Lung (tissue), 12 donors: ENCODE results near the gene GOLGA1. TPM values are rescaled to one million over a fixed set of nuclear protein-coding genes. Genes with fewer than 3 reads are reported as not detected.
A peak's percentile ranks its signal among the peaks of the same experiment; 100 is the strongest.

Experiments
- ATAC-seq: fragments of 200-7000 bp; cut with Tn5 transposase; one replicate; pipeline ENCODE4 v1.9.1; 2020; ENCODE audit warnings: moderate number of reproducible peaks; ENCODE audit not compliant: insufficient read depth, low FRiP score
- DNase-seq, 3 donors: peaks; one replicate each; pipeline ENCODE4 v3.0.0-alpha.2; 2013 to 2017
- H3K27ac ChIP-seq, 2 donors: one replicate each; pipeline ENCODE4 v1.5.1; 2013; ENCODE audit warnings: mild to moderate bottlenecking in 2 of 2, moderate library complexity in 2 of 2, control low read depth in 1 of 2, inconsistent platforms in 1 of 2, low read depth in 1 of 2, low read length in 1 of 2
- H3K27me3 ChIP-seq, 3 donors: one replicate each; pipeline ENCODE4 v1.5.1; 2013; ENCODE audit warnings: low read length in 2 of 3; ENCODE audit not compliant: control insufficient read depth in 3 of 3, insufficient read depth in 3 of 3
- H3K36me3 ChIP-seq, 4 donors: one replicate each; pipeline ENCODE4 v1.5.1; 2013; ENCODE audit warnings: low read length in 4 of 4, mild to moderate bottlenecking in 1 of 4, moderate library complexity in 1 of 4; ENCODE audit not compliant: control insufficient read depth in 4 of 4, insufficient read depth in 4 of 4
- H3K4me1 ChIP-seq, 5 donors: one replicate each; pipeline ENCODE4 v1.5.1; 2013; ENCODE audit warnings: low read length in 5 of 5, mild to moderate bottlenecking in 2 of 5, moderate library complexity in 1 of 5; ENCODE audit not compliant: control insufficient read depth in 5 of 5, insufficient read depth in 5 of 5
- H3K4me3 ChIP-seq: one replicate; pipeline ENCODE4 v1.5.1; 2013; ENCODE audit warnings: mild to moderate bottlenecking, control low read depth, moderate library complexity
- H3K9ac ChIP-seq, 2 donors: one replicate each; pipeline ENCODE4 v1.5.1; 2013; ENCODE audit warnings: low read length in 2 of 2, control low read depth in 1 of 2; ENCODE audit not compliant: insufficient read depth in 1 of 2
- H3K9me3 ChIP-seq, 4 donors: one replicate each; pipeline ENCODE4 v1.5.1; 2013; ENCODE audit warnings: low read length in 3 of 4, mild to moderate bottlenecking in 1 of 4, moderate library complexity in 1 of 4; ENCODE audit not compliant: control insufficient read depth in 4 of 4, insufficient read depth in 3 of 4
- WGBS, 2 donors: extraction: QIAGEN DNeasy Blood & Tissue Kit; methylation state at CpG; one replicate each; pipeline ENCODE4 v1.1.7; 2013; 5-methylcytosine and 5-hydroxymethylcytosine counted together
- polyA plus RNA-seq, 2 donors: library from polyadenylated mRNA; stranded (reverse); fragments of 200-250 nt; gene quantifications; one replicate each; pipeline ENCODE4 v1.2.1, GENCODE V29; 2013
- total RNA-seq, 2 donors: library from RNA; depleted of rRNA in 1 of 2; stranded (reverse); fragments of >200 nt in 1 of 2; gene quantifications; one replicate each; pipeline ENCODE4 v1.2.1, GENCODE V29; 2014 to 2021
- TF ChIP-seq, protein P1 (sequence below): IDR thresholded peaks from 2 replicates; pipeline ENCODE4 v1.5.1; 2012; ENCODE audit warnings: mild to moderate bottlenecking; ENCODE audit errors: control extremely low read depth, extremely low read depth
- donor health status: control.
- donor health status: control.
- donor health status: Bipolar disorder and iron deficiency.
- donor health status: healthy.
- donor health status: DM: yes; HTN: yes; CAD: no.

GOLGA1 gene
- total and polyA plus RNA-seq, 4 donors = 6.2 to 20.4 (median 12.3) TPM

- no peak for DNase-seq
- WGBS, 2 donors = 75 to 76% methylated on average over 9 of the region's 9 CpGs
- Histone ChIP-seq H3K9me3 (no peaks in the 10 kb centered on the region), H3K36me3 (peaks cover 16 to 59% (median 22%) of the 10 kb centered on the region in 4 donors), H3K27me3 (no peaks in the 10 kb centered on the region), H3K4me3 (no peak overlapping the region), H3K9ac (no peak overlapping the region), H3K27ac (no peak overlapping the region), H3K4me1 (peaks cover 0 to 4% (median 0%) of the 10 kb centered on the region in 5 donors)
- ATAC-seq = no peak
- TF ChIP-seq, protein P1, sequence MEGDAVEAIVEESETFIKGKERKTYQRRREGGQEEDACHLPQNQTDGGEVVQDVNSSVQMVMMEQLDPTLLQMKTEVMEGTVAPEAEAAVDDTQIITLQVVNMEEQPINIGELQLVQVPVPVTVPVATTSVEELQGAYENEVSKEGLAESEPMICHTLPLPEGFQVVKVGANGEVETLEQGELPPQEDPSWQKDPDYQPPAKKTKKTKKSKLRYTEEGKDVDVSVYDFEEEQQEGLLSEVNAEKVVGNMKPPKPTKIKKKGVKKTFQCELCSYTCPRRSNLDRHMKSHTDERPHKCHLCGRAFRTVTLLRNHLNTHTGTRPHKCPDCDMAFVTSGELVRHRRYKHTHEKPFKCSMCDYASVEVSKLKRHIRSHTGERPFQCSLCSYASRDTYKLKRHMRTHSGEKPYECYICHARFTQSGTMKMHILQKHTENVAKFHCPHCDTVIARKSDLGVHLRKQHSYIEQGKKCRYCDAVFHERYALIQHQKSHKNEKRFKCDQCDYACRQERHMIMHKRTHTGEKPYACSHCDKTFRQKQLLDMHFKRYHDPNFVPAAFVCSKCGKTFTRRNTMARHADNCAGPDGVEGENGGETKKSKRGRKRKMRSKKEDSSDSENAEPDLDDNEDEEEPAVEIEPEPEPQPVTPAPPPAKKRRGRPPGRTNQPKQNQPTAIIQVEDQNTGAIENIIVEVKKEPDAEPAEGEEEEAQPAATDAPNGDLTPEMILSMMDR = no peak
Observed at GRCh38 chr9:124880501-124880900, 60.4 kb downstream of the GOLGA1 start.

DNA sequence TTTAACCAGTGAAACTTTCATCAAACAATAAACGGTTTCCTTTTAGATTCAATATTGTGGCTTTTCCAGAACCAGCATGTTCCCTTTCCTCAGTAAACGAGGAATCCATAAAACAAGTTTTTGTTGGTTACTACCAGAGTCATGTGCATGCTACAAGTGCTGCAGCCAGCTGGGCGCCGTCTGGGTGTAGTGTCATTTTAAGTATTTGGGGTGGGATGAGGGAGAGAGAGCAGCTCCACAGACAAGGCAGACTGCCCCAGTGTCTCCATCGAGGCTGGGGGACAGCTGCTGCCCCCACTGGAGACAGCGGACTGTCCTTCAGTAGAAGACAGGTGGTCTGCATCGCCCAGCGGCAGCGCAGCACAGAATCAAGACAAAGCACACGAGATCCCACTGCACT is 61.7 kb downstream of the GOLGA1 start:
- no peak for ATAC-seq
- Histone ChIP-seq H3K27ac (peak overlapping the region in 1 of 2 donors; percentile 6), H3K27me3 (no peaks in the 10 kb centered on the region), H3K36me3 (peaks cover 22 to 61% (median 29%) of the 10 kb centered on the region in 4 donors), H3K4me3 (no peak overlapping the region), H3K9ac (no peak overlapping the region), H3K9me3 (no peaks in the 10 kb centered on the region), H3K4me1 (peaks cover 0 to 4% (median 0%) of the 10 kb centered on the region in 5 donors)
- 78 to 83% methylated on average over 10 of the region's 10 CpGs for WGBS, 2 donors
- DNase-seq = peak in 1 of 3 donors; percentile 40
- TF ChIP-seq, protein P1 = no peak

- no peak overlapping the region for H3K4me3 ChIP-seq
- peak overlapping the region in 1 of 2 donors; percentile 10 for H3K27ac ChIP-seq
- H3K36me3 ChIP-seq = peaks cover 22 to 63% (median 33%) of the 10 kb centered on the region in 4 donors
- 82 to 90% methylated on average over 6 of the region's 6 CpGs for WGBS, 2 donors
- DNase-seq (no peak), ATAC-seq (no peak)
- H3K27me3 ChIP-seq = no peaks in the 10 kb centered on the region
- TF ChIP-seq, protein P1 = no peak
- H3K4me1 ChIP-seq = peaks cover 0 to 4% (median 2%) of the 10 kb centered on the region in 5 donors
- H3K9ac ChIP-seq = no peak overlapping the region
- H3K9me3 ChIP-seq = no peaks in the 10 kb centered on the region
Observed at GRCh38 chr9:124878518-124878917, 62.4 kb downstream of the GOLGA1 start.

GRCh38 chr9:124878021-124878420 is 62.9 kb downstream of the GOLGA1 start:
- WGBS, 2 donors = 74 to 89% methylated on average over 1 of the region's 1 CpG

More at GRCh38 chr9:124878021-124878420, 62.9 kb downstream of the GOLGA1 start:
- Histone ChIP-seq H3K9me3 (no peaks in the 10 kb centered on the region), H3K27ac (no peak overlapping the region), H3K27me3 (no peaks in the 10 kb centered on the region), H3K4me3 (no peak overlapping the region), H3K36me3 (peaks cover 22 to 63% (median 37%) of the 10 kb centered on the region in 4 donors), H3K9ac (no peak overlapping the region), H3K4me1 (peaks cover 0 to 6% (median 4%) of the 10 kb centered on the region in 5 donors)
- no peak for ATAC-seq
- TF ChIP-seq, protein P1 = no peak
- DNase-seq = peak in 1 of 3 donors; percentile 51
